HepG2 (cell line): ENCODE results near the gene DOCK11. TPM values are rescaled to one million over a fixed set of nuclear protein-coding genes. Genes with fewer than 3 reads are reported as not detected.

Experiments used
- ATAC-seq: fragments of 200-7000 bp; cut with Tn5 transposase; 3 replicates; pipeline ENCODE4 v1.9.1; 2020; ENCODE audit warnings: mild to moderate bottlenecking, moderate library complexity
- BruUV-seq: library from RNA; stranded (reverse); fragments of 400-500 nt; replicated peaks from 2 replicates; lab custom pipeline; 2021; lab: Mats Ljungman, UMichigan
- CTCF ChIA-PET: fragments of 300-600 bp; formaldehyde crosslinking; extraction: SDS; loops from one replicate; lab custom pipeline; 2021; ENCODE audit warnings: low total read pairs, inconsistent platforms, low intra/inter-chr PET ratio; lab: Yijun Ruan, JAX
- POLR2A ChIA-PET: fragments of 350-600 bp; sonication (Branson Sonifier 250); formaldehyde crosslinking; loops from one replicate; lab custom pipeline; 2020; ENCODE audit warnings: antibody characterized with exemption, inconsistent platforms; lab: Yijun Ruan, JAX
- DNase-seq: peaks from one replicate; pipeline ENCODE4 v3.0.0-alpha.2; 2015; ENCODE audit warnings: low spot score
- FAIRE-seq: peaks from 3 replicates; lab custom pipeline; 2011; peaks lifted over from hg19 to GRCh38; lab: Jason Lieb, UNC
- H2AFZ ChIP-seq: one replicate; pipeline ENCODE4 v1.6.1; 2011; ENCODE audit warnings: low read length, inconsistent platforms
- H3K27ac ChIP-seq: fragments of 300-600 bp; 3 replicates; pipeline ENCODE4 v1.8.0; 2011; ENCODE audit warnings: mixed run types, mild to moderate bottlenecking, mixed read lengths, low read length, inconsistent platforms; ENCODE audit not compliant: insufficient read depth; ENCODE audit errors: extremely low read length
- H3K27me3 ChIP-seq, 2 experiments: fragments of 200-600 bp in 1 of 2; 2 replicates in 1 of 2; 3 replicates in 1 of 2; pipeline versions ENCODE4 v1.6.0 to v1.8.0; 2011; ENCODE audit warnings: low read length in 2 of 2, mild to moderate bottlenecking in 2 of 2, moderate library complexity in 2 of 2, inconsistent platforms in 1 of 2; ENCODE audit not compliant: insufficient read depth in 2 of 2, control insufficient read depth in 1 of 2
- H3K36me3 ChIP-seq, 2 experiments: fragments of 200-600 bp in 1 of 2; replicated peaks in 1 of 2; 2 replicates in 1 of 2; 3 replicates in 1 of 2; pipeline versions ENCODE4 v1.5.1 to v1.8.0; 2011; ENCODE audit warnings: low read length in 2 of 2, inconsistent platforms in 1 of 2; ENCODE audit not compliant: insufficient read depth in 2 of 2, control insufficient read depth in 1 of 2
- H3K4me1 ChIP-seq: 2 replicates; pipeline ENCODE4 v1.5.1; 2012; ENCODE audit warnings: low read length, inconsistent platforms; ENCODE audit not compliant: insufficient read depth
- H3K4me2 ChIP-seq: 2 replicates; pipeline ENCODE4 v1.6.0; 2011; ENCODE audit warnings: low read depth, low read length, inconsistent platforms
- H3K4me3 ChIP-seq, 3 experiments: fragments of 200-600 bp in 1 of 3; sonication (generic), shearing (Covaris generic) in 1 of 3; replicated peaks in 1 of 3; 2 replicates each; pipeline ENCODE4 v1.5.1; 2011 to 2016; ENCODE audit warnings: low read length in 3 of 3, inconsistent platforms in 2 of 3, low read depth in 2 of 3, mild to moderate bottlenecking in 2 of 3, control low read depth in 1 of 3, mixed read lengths in 1 of 3; ENCODE audit not compliant: insufficient read depth in 1 of 3
- H3K79me2 ChIP-seq: one replicate; pipeline ENCODE4 v1.6.1; 2011; ENCODE audit warnings: low read length, inconsistent platforms; ENCODE audit not compliant: insufficient read depth
- H3K9ac ChIP-seq: 2 replicates; pipeline ENCODE4 v1.6.0; 2011; ENCODE audit warnings: mild to moderate bottlenecking, low read depth, low read length, inconsistent platforms; ENCODE audit not compliant: insufficient read depth
- H3K9me3 ChIP-seq: 2 replicates; pipeline ENCODE4 v1.5.1; 2012; ENCODE audit warnings: mild to moderate bottlenecking, low read length
- H4K20me1 ChIP-seq: 2 replicates; pipeline ENCODE4 v1.6.0; 2011; ENCODE audit warnings: inconsistent platforms, mild to moderate bottlenecking, low read length, moderate library complexity; ENCODE audit not compliant: insufficient read depth
- BATF2 ChIP-seq: sonication (generic); formaldehyde crosslinking; IDR thresholded peaks from 2 replicates; pipeline ENCODE4 v1.8.0; 2022; ENCODE audit warnings: mild to moderate bottlenecking, missing genetic modification reagents, moderate library complexity
- ERF ChIP-seq: IDR thresholded peaks from 2 replicates; pipeline ENCODE4 v1.6.1; 2018; ENCODE audit warnings: missing biosample characterization, missing genetic modification reagents
- HOXD1 ChIP-seq: sonication (generic); formaldehyde crosslinking; IDR thresholded peaks from 2 replicates; pipeline ENCODE4 v1.5.0; 2020; ENCODE audit warnings: missing genetic modification reagents
- POLR2AphosphoS2 ChIP-seq: IDR thresholded peaks from 2 replicates; pipeline ENCODE4 v1.6.1; 2011; ENCODE audit warnings: low read depth, low read length, improper control_type of control experiment
- REXO4 ChIP-seq: sonication (generic); formaldehyde crosslinking; IDR thresholded peaks from 2 replicates; pipeline ENCODE4 v1.8.0; 2022; ENCODE audit warnings: missing genetic modification reagents, mild to moderate bottlenecking, borderline replicate concordance
- ZBTB42 ChIP-seq: sonication (generic); formaldehyde crosslinking; IDR thresholded peaks from 2 replicates; pipeline ENCODE4 v1.5.0; 2020; ENCODE audit warnings: mild to moderate bottlenecking, missing genetic modification reagents
- ZNF512 ChIP-seq: sonication (generic); formaldehyde crosslinking; IDR thresholded peaks from 2 replicates; pipeline ENCODE4 v1.4.0; 2020; ENCODE audit warnings: mild to moderate bottlenecking, missing genetic modification reagents
- ZNF646 ChIP-seq: sonication (generic); formaldehyde crosslinking; IDR thresholded peaks from 2 replicates; pipeline ENCODE4 v1.9.0; 2021; ENCODE audit warnings: mild to moderate bottlenecking, missing genetic modification reagents
- WGBS: methylation state at CpG from one replicate; pipeline ENCODE4 v1.1.6; 2017; ENCODE audit warnings: low lambda C conversion rate; 5-methylcytosine and 5-hydroxymethylcytosine counted together
- in situ Hi-C: cut with HindIII; loops from 2 replicates; pipeline ENCODE4 v1.10.0; 2017; ENCODE audit warnings: low pct_unique_long_range_greater_than_20kb; ENCODE audit not compliant: extremely low pct_ligation_motif_present
- intact Hi-C: fragments of 100-400 bp; cut with micrococcal nuclease; formaldehyde crosslinking; loops from one replicate; pipeline ENCODE4 v1.10.0; 2022; ENCODE audit not compliant: unreplicated experiment
- polyA plus RNA-seq, 8 experiments: library from polyadenylated mRNA; depleted of rRNA in 3 of 8; stranded (reverse) in 7 of 8; unstranded in 1 of 8; fragments of >200 nt; fragmentation: Illumina TruSeq in 4 of 8; extraction: Trizol in 4 of 8; gene quantifications; 2 replicates each; pipeline versions ENCODE4 v1.2.1 to v1.2.3, GENCODE V29; 2011 to 2016; ENCODE audit warnings: low read depth in 4 of 8, missing spikeins in 1 of 8, mixed read lengths in 1 of 8; ENCODE audit not compliant: insufficient read depth in 1 of 8
- total RNA-seq, 5 experiments: library from RNA; depleted of rRNA; stranded (reverse); fragments of >200 nt; fragmentation: Illumina TruSeq; extraction: Trizol; gene quantifications; 2 replicates each; pipeline ENCODE4 v1.2.3, GENCODE V29; 2016; ENCODE audit warnings: low read depth in 1 of 5

The DOCK11 gene
- total and polyA plus RNA-seq, 2 of the 13 experiments (the other 11 are each of a cell fraction or from before 2014, with no cell fraction given), result 0.02 to 0.12 TPM

- TF ChIP-seq ZNF512 (CRISPR knock-in tag) (no peak), ZBTB42 (CRISPR knock-in tag) (no peak), HOXD1 (CRISPR knock-in tag) (no peak), ERF (CRISPR knock-in tag) (no peak)
Measured at GRCh38 chrX:118632862-118633261, 137.2 kb downstream of the DOCK11 start (continued).

GRCh38 chrX:118633530-118633929, 137.9 kb downstream of the DOCK11 start:
- no peak for FAIRE-seq
- WGBS, result 52% methylated on average over 5 of the region's 6 CpGs
- TF ChIP-seq REXO4 (CRISPR knock-in tag) (no peak), ERF (CRISPR knock-in tag) (no peak), BATF2 (CRISPR knock-in tag) (no peak), ZNF646 (CRISPR knock-in tag) (no peak), POLR2AphosphoS2 (no peak)
- no peak for ATAC-seq
- intact Hi-C loops (no loop called here), in situ Hi-C loops (no loop called here)
- no peak overlapping the region for H3K27ac ChIP-seq
- no peak overlapping the region for H3K4me2 ChIP-seq
- H2AFZ ChIP-seq, result no peak overlapping the region
- no peaks in the 10 kb centered on the region for H4K20me1 ChIP-seq
- H3K27me3 ChIP-seq, result no peaks in the 10 kb centered on the region
- no peak overlapping the region for H3K9ac ChIP-seq
- POLR2A ChIA-PET, result no interaction called here
- DNase-seq, result no peak
- no peaks in the 10 kb centered on the region for H3K4me1 ChIP-seq
- H3K4me3 ChIP-seq, result no peak overlapping the region
- BruUV-seq, result no TSS peak
- H3K9me3 ChIP-seq, result no peaks in the 10 kb centered on the region
- CTCF ChIA-PET, result no interaction called here
- no peaks in the 10 kb centered on the region for H3K36me3 ChIP-seq
- no peaks in the 10 kb centered on the region for H3K79me2 ChIP-seq
